H9 (cell line): ENCODE results near the gene HSD17B12. TPM values are rescaled to one million over a fixed set of nuclear protein-coding genes. Genes with fewer than 3 reads are reported as not detected.

Experiments used
- DNase-seq: peaks from one replicate; pipeline ENCODE4 v3.0.0-alpha.2; 2017
- H2AFZ ChIP-seq: one replicate; pipeline ENCODE4 v1.6.1; 2013; ENCODE audit warnings: mild to moderate bottlenecking, low read length, control low read depth, moderate library complexity
- H2AK5ac ChIP-seq: 2 replicates; pipeline ENCODE4 v1.6.1; 2013; ENCODE audit warnings: low read length, control low read depth, mixed read lengths; ENCODE audit not compliant: insufficient read length
- H2BK120ac ChIP-seq: one replicate; pipeline ENCODE4 v1.6.1; 2013; ENCODE audit warnings: low read depth, mild to moderate bottlenecking, low read length, control low read depth, inconsistent platforms; ENCODE audit not compliant: poor library complexity, severe bottlenecking
- H2BK12ac ChIP-seq: 2 replicates; pipeline ENCODE4 v1.6.1; 2013; ENCODE audit warnings: low read length, control low read depth, mixed read lengths, low read depth; ENCODE audit not compliant: insufficient read length
- H2BK15ac ChIP-seq: 2 replicates; pipeline ENCODE4 v1.6.1; 2013; ENCODE audit warnings: low read depth, low read length, control low read depth
- H2BK20ac ChIP-seq: one replicate; pipeline ENCODE4 v1.6.1; 2013; ENCODE audit warnings: low read depth, mild to moderate bottlenecking, low read length, control low read depth, inconsistent platforms; ENCODE audit not compliant: poor library complexity, severe bottlenecking
- H2BK5ac ChIP-seq: 2 replicates; pipeline ENCODE4 v1.6.1; 2013; ENCODE audit warnings: low read length, control low read depth, mixed read lengths; ENCODE audit not compliant: insufficient read length
- H3K14ac ChIP-seq: 2 replicates; pipeline ENCODE4 v1.6.1; 2013; ENCODE audit warnings: low read length, control low read depth; ENCODE audit not compliant: insufficient read depth
- H3K18ac ChIP-seq: 2 replicates; pipeline ENCODE4 v1.6.1; 2013; ENCODE audit warnings: low read depth, mild to moderate bottlenecking, mixed read lengths, low read length, control low read depth; ENCODE audit not compliant: insufficient read length
- H3K23ac ChIP-seq: 2 replicates; pipeline ENCODE4 v1.6.1; 2013; ENCODE audit warnings: low read length, control low read depth, mixed read lengths, low read depth; ENCODE audit not compliant: insufficient read length
- H3K23me2 ChIP-seq: 2 replicates; pipeline ENCODE4 v1.6.1; 2013; ENCODE audit warnings: low read depth, mild to moderate bottlenecking, mixed read lengths, low read length, control low read depth; ENCODE audit not compliant: insufficient read length, poor library complexity, severe bottlenecking
- H3K27ac ChIP-seq: 2 replicates; pipeline ENCODE4 v1.5.1; 2013; ENCODE audit warnings: low read length, control low read depth, mixed read lengths, low read depth; ENCODE audit not compliant: insufficient read length
- H3K27me3 ChIP-seq: 2 replicates; pipeline ENCODE4 v1.6.1; 2013; ENCODE audit warnings: low read length, control low read depth, inconsistent platforms; ENCODE audit not compliant: insufficient read depth
- H3K4ac ChIP-seq: 2 replicates; pipeline ENCODE4 v1.6.1; 2013; ENCODE audit warnings: low read depth, mild to moderate bottlenecking, control low read depth, inconsistent platforms, low read length, moderate library complexity
- H3K4me1 ChIP-seq: 2 replicates; pipeline ENCODE4 v1.6.1; 2013; ENCODE audit warnings: low read length, control low read depth, inconsistent platforms; ENCODE audit not compliant: insufficient read depth
- H3K4me2 ChIP-seq: 2 replicates; pipeline ENCODE4 v1.6.1; 2013; ENCODE audit warnings: low read length, control low read depth, mixed read lengths; ENCODE audit not compliant: insufficient read length, insufficient read depth
- H3K56ac ChIP-seq: 2 replicates; pipeline ENCODE4 v1.6.1; 2013; ENCODE audit warnings: low read depth, mild to moderate bottlenecking, mixed read lengths, low read length, control low read depth; ENCODE audit not compliant: insufficient read length
- H3K79me1 ChIP-seq: 2 replicates; pipeline ENCODE4 v1.6.1; 2013; ENCODE audit warnings: low read depth, mild to moderate bottlenecking, moderate library complexity, low read length, control low read depth, inconsistent platforms; ENCODE audit not compliant: insufficient read depth, poor library complexity, severe bottlenecking
- H3K79me2 ChIP-seq: 2 replicates; pipeline ENCODE4 v1.6.1; 2013; ENCODE audit warnings: low read length, control low read depth, inconsistent platforms; ENCODE audit not compliant: insufficient read depth
- H3K9ac ChIP-seq: 2 replicates; pipeline ENCODE4 v1.6.1; 2013; ENCODE audit warnings: low read length, control low read depth, mixed read lengths; ENCODE audit not compliant: insufficient read length; ENCODE audit errors: extremely low read depth
- H3K9me3 ChIP-seq: one replicate; pipeline ENCODE4 v1.6.1; 2013; ENCODE audit warnings: low read depth, low read length, inconsistent platforms; ENCODE audit not compliant: control insufficient read depth
- H3T11ph ChIP-seq: one replicate; pipeline ENCODE4 v1.6.1; 2013; ENCODE audit warnings: mild to moderate bottlenecking, low read length, control low read depth, inconsistent platforms
- H4K20me1 ChIP-seq: one replicate; pipeline ENCODE4 v1.6.1; 2013; ENCODE audit not compliant: control insufficient read depth, insufficient read length, insufficient read depth
- H4K5ac ChIP-seq: 2 replicates; pipeline ENCODE4 v1.6.1; 2013; ENCODE audit warnings: low read depth, mild to moderate bottlenecking, mixed read lengths, low read length, control low read depth; ENCODE audit not compliant: insufficient read length
- H4K8ac ChIP-seq: replicated peaks from 2 replicates; pipeline ENCODE4 v1.6.1; 2013; ENCODE audit warnings: low read length, control low read depth, mixed read lengths, low read depth; ENCODE audit not compliant: insufficient read length
- H4K91ac ChIP-seq: 2 replicates; pipeline ENCODE4 v1.6.1; 2013; ENCODE audit warnings: low read depth, mild to moderate bottlenecking, moderate library complexity, mixed read lengths, low read length, control low read depth; ENCODE audit not compliant: insufficient read length
- H3K27ac Mint-ChIP-seq, 3 experiments: 2 replicates in 2 of 3; 3 replicates in 1 of 3; pipeline ENCODE4 v1.8.0; 2020 to 2021; ENCODE audit warnings: mixed read lengths in 3 of 3, mild to moderate bottlenecking in 1 of 3, moderate library complexity in 1 of 3
- H3K27me3 Mint-ChIP-seq: 2 replicates; pipeline ENCODE4 v1.8.0; 2021; ENCODE audit warnings: low read depth, mild to moderate bottlenecking, moderate library complexity, mixed read lengths
- H3K36me3 Mint-ChIP-seq, 3 experiments: 2 replicates in 2 of 3; 3 replicates in 1 of 3; pipeline ENCODE4 v1.8.0; 2020 to 2021; ENCODE audit warnings: low read depth in 3 of 3, mixed read lengths in 3 of 3; ENCODE audit not compliant: insufficient read depth in 1 of 3
- H3K4me1 Mint-ChIP-seq, 2 experiments: 2 replicates each; pipeline ENCODE4 v1.8.0; 2020; ENCODE audit warnings: mixed read lengths in 2 of 2
- H3K4me3 Mint-ChIP-seq, 2 experiments: 2 replicates in 1 of 2; 3 replicates in 1 of 2; pipeline ENCODE4 v1.8.0; 2020 to 2021; ENCODE audit warnings: mild to moderate bottlenecking in 2 of 2, mixed read lengths in 2 of 2, moderate library complexity in 1 of 2
- H3K9me3 Mint-ChIP-seq, 2 experiments: 2 replicates in 1 of 2; 3 replicates in 1 of 2; pipeline ENCODE4 v1.8.0; 2020; ENCODE audit warnings: mild to moderate bottlenecking in 2 of 2, mixed read lengths in 2 of 2, moderate library complexity in 1 of 2
- WGBS: extraction: QIAGEN DNeasy Blood & Tissue Kit; methylation state at CpG from one replicate; pipeline ENCODE4 v1.1.7; 2013; ENCODE audit warnings: missing lambda C conversion rate, low lambda C conversion rate, mixed read lengths; ENCODE audit not compliant: insufficient read length; ENCODE audit errors: extremely low coverage; 5-methylcytosine and 5-hydroxymethylcytosine counted together
- total RNA-seq: library from RNA; stranded (reverse); gene quantifications from 2 replicates; pipeline ENCODE4 v1.2.1, GENCODE V29; 2021
- TF ChIP-seq, protein P1 (sequence below): fragments of 200-600 bp; sonication (generic); conservative IDR thresholded peaks from 3 replicates; pipeline ENCODE4 v1.8.0; 2021; ENCODE audit warnings: antibody characterized with exemption, mild to moderate bottlenecking

Gene HSD17B12
- total RNA-seq, 1 experiment from 2014 or later, result 111 TPM

DNA sequence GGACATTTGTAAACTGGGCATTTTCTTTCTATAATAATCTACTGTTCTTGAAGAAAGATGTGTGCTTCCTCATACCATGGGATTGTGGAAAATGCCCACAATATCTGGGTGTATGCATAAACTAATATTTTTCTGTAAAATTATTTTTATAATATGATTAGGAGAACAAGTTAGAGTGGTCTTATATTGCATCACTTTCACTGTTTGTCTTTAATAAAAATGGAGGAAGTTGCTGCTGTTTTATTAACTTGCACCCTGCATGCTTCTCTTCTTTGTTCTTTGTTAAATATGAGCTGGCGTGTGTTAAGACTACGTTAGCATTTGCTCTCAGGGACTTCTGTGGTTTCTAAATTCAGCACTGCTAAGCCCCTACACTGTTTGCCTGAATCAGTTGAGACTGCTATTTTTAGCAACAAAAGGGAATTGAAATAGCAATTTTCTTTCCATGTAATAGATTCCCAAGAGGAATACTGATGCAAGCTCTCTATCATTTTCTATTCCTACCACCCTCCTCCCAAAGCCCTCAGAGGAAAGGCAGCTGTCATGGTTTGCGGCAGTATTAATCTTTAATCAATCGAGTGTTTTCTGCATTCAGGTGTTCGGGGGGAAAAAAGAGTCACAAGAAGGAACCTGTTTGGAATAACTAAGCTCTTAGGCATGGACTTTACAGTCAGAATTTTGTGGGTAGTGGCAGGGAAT is 56.1 kb downstream of the HSD17B12 start:
- Mint-ChIP-seq H3K9me3 (no peaks in the 10 kb centered on the region; a peak in 1 of 5 replicates), H3K36me3 (peaks cover 12 to 20% (median 14%) of the 10 kb centered on the region in 3 experiments; a peak in 6 of 7 replicates), H3K4me1 (peaks cover 44% of the 10 kb centered on the region in 2 experiments), H3K4me3 (peak overlapping the region in 1 of 2 experiments; percentile 45; a peak in 1 of 5 replicates), H3K27me3 (no peaks in the 10 kb centered on the region), H3K27ac (peak overlapping the region; percentile 52 to 81 (median 66))
- no peak overlapping the region for H2BK12ac ChIP-seq
- H3K27me3 ChIP-seq, result no peaks in the 10 kb centered on the region
- H3K27ac ChIP-seq, result no peak overlapping the region
- TF ChIP-seq, protein P1, sequence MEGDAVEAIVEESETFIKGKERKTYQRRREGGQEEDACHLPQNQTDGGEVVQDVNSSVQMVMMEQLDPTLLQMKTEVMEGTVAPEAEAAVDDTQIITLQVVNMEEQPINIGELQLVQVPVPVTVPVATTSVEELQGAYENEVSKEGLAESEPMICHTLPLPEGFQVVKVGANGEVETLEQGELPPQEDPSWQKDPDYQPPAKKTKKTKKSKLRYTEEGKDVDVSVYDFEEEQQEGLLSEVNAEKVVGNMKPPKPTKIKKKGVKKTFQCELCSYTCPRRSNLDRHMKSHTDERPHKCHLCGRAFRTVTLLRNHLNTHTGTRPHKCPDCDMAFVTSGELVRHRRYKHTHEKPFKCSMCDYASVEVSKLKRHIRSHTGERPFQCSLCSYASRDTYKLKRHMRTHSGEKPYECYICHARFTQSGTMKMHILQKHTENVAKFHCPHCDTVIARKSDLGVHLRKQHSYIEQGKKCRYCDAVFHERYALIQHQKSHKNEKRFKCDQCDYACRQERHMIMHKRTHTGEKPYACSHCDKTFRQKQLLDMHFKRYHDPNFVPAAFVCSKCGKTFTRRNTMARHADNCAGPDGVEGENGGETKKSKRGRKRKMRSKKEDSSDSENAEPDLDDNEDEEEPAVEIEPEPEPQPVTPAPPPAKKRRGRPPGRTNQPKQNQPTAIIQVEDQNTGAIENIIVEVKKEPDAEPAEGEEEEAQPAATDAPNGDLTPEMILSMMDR, result no peak
- no peak overlapping the region for H2AK5ac ChIP-seq
- H3K56ac ChIP-seq, result no peak overlapping the region
- no CpG with 5 or more reads among the region's 5 CpGs for WGBS
- peaks cover 31% of the 10 kb centered on the region; the same call in 1 of the 2 replicates for H3K79me2 ChIP-seq
- no peaks in the 10 kb centered on the region for H3K9me3 ChIP-seq
- no peak overlapping the region for H2BK15ac ChIP-seq
- no peak overlapping the region for H2BK120ac ChIP-seq
- no peak overlapping the region for H3K4me2 ChIP-seq
- H3T11ph ChIP-seq, result no peak overlapping the region
- H2AFZ ChIP-seq, result no peak overlapping the region
- H4K8ac ChIP-seq, result no peak overlapping the region
- no peak overlapping the region for H4K5ac ChIP-seq
- peaks cover 9% of the 10 kb centered on the region; the same call in 1 of the 2 replicates for H3K4me1 ChIP-seq
- H3K9ac ChIP-seq, result no peak overlapping the region
- H4K91ac ChIP-seq, result no peak overlapping the region
- no peak overlapping the region for H3K4ac ChIP-seq
- no peak overlapping the region for H3K14ac ChIP-seq
- no peak for DNase-seq
- H2BK5ac ChIP-seq, result no peak overlapping the region
- H4K20me1 ChIP-seq, result no peaks in the 10 kb centered on the region
- H3K79me1 ChIP-seq, result peaks cover 13% of the 10 kb centered on the region
- no peaks in the 10 kb centered on the region for H3K23me2 ChIP-seq
- H3K18ac ChIP-seq, result no peak overlapping the region
- no peak overlapping the region for H3K23ac ChIP-seq
- H2BK20ac ChIP-seq, result no peak overlapping the region
